ENCODE data around the gene CNRIP1.
"Not testable (repeated sequence)": the region's sequence is repeated elsewhere in the genome, so short reads cannot be mapped to it uniquely, and the experiment has no call there.

CNRIP1 gene

GRCh38 chr2:68340226-68341061 is 20.7 kb upstream of the CNRIP1 start:
- no peak for DNase-seq (ENCODE audit: low read depth in 3 of 3, low spot score in 1 of 3)

DNA sequence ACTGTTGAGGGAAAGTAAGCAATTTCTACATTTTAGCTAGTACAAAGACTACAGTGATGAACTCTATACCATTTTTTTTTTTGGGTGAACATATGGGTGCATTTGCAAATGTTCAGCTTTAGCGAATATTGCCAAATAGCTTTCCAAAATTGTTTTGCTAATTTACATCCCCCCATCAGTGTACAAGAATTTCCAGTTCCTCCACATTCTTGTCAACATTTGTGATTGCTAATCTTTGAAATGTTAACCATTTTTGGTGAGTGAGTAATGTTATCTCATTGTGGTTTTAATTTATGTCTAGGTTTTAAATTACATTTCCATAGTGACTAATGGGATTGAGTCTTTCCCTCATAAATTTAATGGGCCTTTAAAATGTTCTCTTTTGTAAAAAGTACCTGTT is 16.4 kb upstream of the CNRIP1 start:
- DNase-seq (ENCODE audit: low read depth in 3 of 3, low spot score in 1 of 3), result no peak

- DNase-seq (ENCODE audit: low read depth in 3 of 3, low spot score in 1 of 3), result no peak
Measured at GRCh38 chr2:68333931-68334330, 14.2 kb upstream of the CNRIP1 start.

GRCh38 chr2:68333009-68333408 is 13.3 kb upstream of the CNRIP1 start:
- no peak for DNase-seq (ENCODE audit: low read depth in 3 of 3, low spot score in 1 of 3)

DNA sequence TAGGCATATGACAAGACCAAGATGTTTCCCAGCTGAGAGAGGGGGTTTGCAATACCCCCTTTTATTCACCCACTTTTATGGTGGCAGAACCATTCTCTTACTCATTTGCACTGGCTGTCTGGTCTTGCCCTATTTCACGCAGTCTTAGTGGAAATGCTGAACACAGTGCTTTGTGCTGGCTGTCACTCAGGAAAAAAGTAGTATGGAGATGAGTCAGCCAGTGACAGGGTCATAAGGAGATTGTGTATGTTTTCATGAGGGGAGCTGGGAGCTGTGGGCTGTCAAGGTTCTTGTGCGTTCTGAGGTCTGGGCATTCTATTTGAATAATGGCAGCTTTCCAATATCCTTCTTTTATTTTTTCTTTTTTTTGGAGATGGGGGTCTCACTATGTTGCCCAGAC is 10.9 kb upstream of the CNRIP1 start:
- no peak for DNase-seq (ENCODE audit: low read depth in 3 of 3, low spot score in 1 of 3)

DNA sequence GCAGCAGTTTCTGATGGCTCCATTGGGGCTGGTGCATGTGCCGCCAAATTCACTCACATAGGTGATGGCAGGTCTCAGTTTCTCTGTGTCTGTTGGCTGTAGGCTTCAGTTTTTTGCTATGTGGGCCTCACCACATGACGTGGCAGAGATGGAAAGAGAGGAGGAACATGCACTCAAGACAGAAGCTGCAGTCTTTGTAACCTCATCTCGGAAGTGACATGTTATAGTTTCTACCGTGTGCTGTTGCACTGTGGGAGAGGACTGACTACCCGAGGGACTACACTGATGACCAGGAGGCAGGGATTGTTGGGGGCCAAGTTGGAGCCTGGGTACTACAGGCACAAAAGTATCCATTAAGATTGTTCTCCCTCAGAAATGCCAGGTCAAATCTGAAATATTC is 9.2 kb upstream of the CNRIP1 start:
- no peak for DNase-seq (ENCODE audit: low read depth in 3 of 3, low spot score in 1 of 3)

- no peak for DNase-seq (ENCODE audit: low read depth in 3 of 3, low spot score in 1 of 3)
Measured at GRCh38 chr2:68325056-68325455, 5.3 kb upstream of the CNRIP1 start.

DNA sequence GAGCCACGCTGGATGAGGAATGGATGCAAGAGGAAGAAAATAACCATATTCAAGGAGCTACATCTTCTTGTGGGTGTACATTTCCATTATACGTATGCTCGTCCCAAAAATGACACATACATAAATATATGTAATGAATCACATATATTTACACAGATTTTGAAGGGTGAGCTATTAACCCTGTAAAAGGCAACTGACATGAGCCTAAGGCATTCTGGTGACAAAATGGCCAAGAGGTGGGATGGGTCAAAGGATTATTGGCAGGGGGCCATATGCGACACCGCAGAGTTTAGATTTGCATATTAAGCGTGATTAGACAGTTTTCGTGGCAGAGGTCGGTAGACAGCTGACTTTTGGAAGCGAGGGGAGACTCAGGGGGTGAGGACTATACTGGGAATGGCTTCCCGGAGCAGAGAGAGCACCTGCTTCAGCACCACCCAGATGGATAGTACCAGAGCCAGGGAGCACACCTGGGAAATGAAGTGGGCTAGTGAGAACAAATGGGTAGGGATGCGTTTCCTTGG is 431 bp upstream of the CNRIP1 start:
- no peak for DNase-seq (ENCODE audit: low read depth in 3 of 3, low spot score in 1 of 3)

DNA sequence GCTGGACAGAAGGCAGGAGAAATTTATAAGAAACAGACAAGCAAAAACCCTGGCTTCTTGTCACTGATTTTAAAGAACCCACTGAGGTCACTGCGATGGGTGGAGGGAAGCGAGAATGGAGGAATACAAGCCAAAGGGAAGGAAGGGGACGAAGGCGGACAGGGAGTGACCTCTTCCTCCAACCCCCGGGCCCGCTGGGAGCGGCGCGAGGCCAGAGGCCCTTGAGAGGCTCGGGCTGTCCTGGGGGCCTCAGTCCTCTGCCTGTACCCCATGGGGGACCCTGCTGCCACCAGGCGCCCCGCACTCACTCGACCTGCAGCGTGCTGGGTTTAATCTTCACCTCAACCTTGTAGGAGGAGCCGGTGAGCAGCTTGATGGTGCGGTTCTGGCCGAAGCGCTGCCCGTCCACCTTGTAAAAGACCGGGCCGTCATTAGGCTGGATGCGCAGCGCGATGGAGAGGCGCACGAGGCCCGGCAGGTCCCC is 793 bp downstream of the CNRIP1 start:
- DNase-seq (ENCODE audit: low read depth in 3 of 3, low spot score in 1 of 3), result no peak

DNA sequence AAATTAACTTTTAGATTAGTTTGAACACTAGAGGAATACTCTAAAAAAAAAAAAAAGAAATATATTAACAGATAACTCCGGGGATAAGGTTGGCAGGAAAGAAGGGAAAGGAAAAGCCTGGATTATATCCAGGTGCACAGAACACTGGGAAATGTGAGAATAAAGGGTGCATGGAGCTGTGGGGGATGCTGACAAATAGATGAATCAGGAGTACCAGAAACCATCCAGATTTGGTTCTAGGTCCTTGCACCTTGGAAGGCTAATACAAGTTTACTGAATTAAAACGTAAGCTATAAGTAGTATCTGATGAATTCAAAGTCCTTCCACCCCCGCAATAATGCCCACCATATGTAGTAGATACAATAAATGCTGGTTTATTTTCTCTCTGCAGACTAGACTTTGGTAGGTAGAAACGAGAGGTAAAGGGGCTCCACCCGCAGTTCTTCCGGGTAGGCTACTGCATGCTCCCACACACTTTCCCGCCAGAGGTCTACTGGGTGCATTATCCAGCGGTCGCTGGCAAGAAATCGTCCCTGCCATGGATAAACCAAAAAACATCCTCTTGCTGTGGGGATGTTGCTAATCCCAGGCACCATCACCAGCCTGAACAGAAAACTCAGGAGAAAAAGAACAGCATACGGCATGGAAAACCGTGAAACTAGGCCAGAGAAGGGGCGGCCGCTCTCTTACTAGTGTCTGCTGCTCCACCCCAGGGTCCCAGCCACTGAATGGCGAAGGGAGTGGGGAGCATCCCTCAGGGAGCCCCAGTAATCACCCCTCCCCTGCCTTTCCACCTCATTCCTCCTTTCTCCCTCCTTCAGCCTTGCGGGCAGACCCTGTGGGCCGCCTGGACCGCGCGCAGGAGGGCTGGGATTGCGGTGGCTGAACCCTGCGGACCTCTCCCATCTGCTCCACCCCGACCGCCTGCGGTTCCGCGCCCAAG is 1.5 kb downstream of the CNRIP1 start:
- DNase-seq (ENCODE audit: low read depth in 3 of 3, low spot score in 1 of 3), result no peak

GRCh38 chr2:68316111-68316510 is 3.6 kb downstream of the CNRIP1 start:
- DNase-seq (ENCODE audit: low read depth in 3 of 3, low spot score in 1 of 3), result no peak

- DNase-seq (ENCODE audit: low read depth in 3 of 3, low spot score in 1 of 3), result no peak
Measured at GRCh38 chr2:68311033-68311432, 8.7 kb downstream of the CNRIP1 start.

DNA sequence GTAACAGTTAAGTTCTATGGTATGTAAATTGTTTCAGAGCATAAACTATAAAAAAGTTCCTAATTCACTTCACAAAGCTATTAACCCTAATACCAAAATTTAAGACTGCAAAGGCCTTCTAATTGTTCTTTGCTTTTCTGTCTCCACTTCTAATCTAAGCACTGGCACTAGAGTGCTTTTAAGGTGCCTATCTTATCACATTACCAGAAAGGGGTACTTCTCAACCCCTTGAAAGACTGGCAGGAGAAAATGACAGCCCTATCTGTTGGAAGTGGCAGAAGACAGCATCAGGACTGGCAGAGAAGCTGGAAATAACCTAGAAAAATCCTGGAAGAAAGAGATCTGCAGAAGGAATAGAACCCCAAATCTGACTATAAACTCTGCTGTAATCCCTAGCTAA is 10.3 kb downstream of the CNRIP1 start:
- no peak for DNase-seq (ENCODE audit: low read depth in 3 of 3, low spot score in 1 of 3)

- not testable (repeated sequence) for DNase-seq (ENCODE audit: low read depth in 3 of 3, low spot score in 1 of 3)
Measured at GRCh38 chr2:68303902-68304272, 15.9 kb downstream of the CNRIP1 start.

GRCh38 chr2:68303033-68303901 is 16.5 kb downstream of the CNRIP1 start:
- DNase-seq (ENCODE audit: low read depth in 3 of 3, low spot score in 1 of 3), result no peak

- DNase-seq (ENCODE audit: low read depth in 3 of 3, low spot score in 1 of 3), result no peak
Measured at GRCh38 chr2:68302281-68302875, 17.4 kb downstream of the CNRIP1 start.

GRCh38 chr2:68295516-68295915 is 24.2 kb downstream of the CNRIP1 start:
- no peak for DNase-seq (ENCODE audit: low read depth in 3 of 3, low spot score in 1 of 3)

DNA sequence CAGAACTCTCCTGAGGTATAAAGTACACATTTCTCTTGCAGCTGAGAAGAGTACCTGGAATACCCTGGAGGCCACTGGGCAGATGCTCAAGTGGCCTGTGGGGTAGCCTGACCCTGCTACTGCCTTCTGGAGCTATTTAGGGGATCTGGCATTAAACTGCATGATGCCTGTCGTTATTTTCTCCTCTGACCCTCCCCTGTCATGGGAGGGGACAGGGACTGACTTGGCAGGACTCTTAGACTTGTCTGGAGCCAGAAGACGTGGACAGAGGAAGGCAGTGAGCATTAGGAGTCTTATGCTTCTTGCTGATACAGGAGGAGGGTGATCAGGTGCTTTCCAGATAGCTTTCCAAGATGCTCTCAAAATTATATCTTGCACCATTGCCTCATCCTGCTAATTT is 24.8 kb downstream of the CNRIP1 start:
- no peak for DNase-seq (ENCODE audit: low read depth in 3 of 3, low spot score in 1 of 3)

DNA sequence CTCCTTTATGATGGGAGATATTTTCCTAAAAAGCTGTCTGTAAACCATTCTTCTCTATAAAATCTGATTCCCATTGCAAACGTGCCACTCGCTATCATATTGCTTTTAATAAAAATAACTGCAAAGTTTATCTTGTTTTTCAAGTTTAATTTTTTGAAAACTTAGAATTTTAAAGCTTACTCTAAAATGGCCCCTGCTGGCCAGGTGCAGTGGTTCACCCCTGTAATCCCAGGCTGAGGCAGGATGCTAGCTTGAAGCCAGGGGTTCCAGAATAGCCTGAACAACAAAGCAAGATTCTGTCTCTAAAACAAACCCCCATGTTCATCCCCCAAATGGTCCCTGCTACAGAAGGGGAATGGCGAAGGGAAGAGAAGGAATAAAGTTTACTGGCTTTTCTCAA is 25.6 kb downstream of the CNRIP1 start:
- no peak for DNase-seq (ENCODE audit: low read depth in 3 of 3, low spot score in 1 of 3)

GRCh38 chr2:68293755-68294154 is 26.0 kb downstream of the CNRIP1 start:
- DNase-seq (ENCODE audit: low read depth in 3 of 3, low spot score in 1 of 3), result no peak
